Epithelial cell of proximal tubule (primary cell): ENCODE measurements around the gene FZD8. TPM values are rescaled to one million over a fixed set of nuclear protein-coding genes. Genes with fewer than 3 reads are reported as not detected.

Source experiments
- DNase-seq: peaks from one replicate; pipeline ENCODE4 v3.0.0-alpha.2; 2011; ENCODE audit warnings: low read depth
- H3K4me3 ChIP-seq: 2 replicates; pipeline ENCODE4 v1.5.1; 2011; ENCODE audit warnings: low read depth, mild to moderate bottlenecking, low read length
- total RNA-seq: library from RNA; depleted of rRNA; stranded (reverse); fragments of >200 nt; gene quantifications from 2 replicates; pipeline ENCODE4 v1.2.3, GENCODE V29; 2015
- TF ChIP-seq, protein P1 (sequence below): conservative IDR thresholded peaks from 2 replicates; pipeline ENCODE4 v1.5.1; 2012; ENCODE audit warnings: low read depth, mild to moderate bottlenecking, low read length

Gene FZD8
- total RNA-seq, 1 donor from 2014 or later: 13.4 TPM

GRCh38 chr10:35614312-35614711, 27.8 kb downstream of the FZD8 start:
- no peak overlapping the region for H3K4me3 ChIP-seq
- DNase-seq: no peak
- TF ChIP-seq, protein P1, sequence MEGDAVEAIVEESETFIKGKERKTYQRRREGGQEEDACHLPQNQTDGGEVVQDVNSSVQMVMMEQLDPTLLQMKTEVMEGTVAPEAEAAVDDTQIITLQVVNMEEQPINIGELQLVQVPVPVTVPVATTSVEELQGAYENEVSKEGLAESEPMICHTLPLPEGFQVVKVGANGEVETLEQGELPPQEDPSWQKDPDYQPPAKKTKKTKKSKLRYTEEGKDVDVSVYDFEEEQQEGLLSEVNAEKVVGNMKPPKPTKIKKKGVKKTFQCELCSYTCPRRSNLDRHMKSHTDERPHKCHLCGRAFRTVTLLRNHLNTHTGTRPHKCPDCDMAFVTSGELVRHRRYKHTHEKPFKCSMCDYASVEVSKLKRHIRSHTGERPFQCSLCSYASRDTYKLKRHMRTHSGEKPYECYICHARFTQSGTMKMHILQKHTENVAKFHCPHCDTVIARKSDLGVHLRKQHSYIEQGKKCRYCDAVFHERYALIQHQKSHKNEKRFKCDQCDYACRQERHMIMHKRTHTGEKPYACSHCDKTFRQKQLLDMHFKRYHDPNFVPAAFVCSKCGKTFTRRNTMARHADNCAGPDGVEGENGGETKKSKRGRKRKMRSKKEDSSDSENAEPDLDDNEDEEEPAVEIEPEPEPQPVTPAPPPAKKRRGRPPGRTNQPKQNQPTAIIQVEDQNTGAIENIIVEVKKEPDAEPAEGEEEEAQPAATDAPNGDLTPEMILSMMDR: no peak

DNA sequence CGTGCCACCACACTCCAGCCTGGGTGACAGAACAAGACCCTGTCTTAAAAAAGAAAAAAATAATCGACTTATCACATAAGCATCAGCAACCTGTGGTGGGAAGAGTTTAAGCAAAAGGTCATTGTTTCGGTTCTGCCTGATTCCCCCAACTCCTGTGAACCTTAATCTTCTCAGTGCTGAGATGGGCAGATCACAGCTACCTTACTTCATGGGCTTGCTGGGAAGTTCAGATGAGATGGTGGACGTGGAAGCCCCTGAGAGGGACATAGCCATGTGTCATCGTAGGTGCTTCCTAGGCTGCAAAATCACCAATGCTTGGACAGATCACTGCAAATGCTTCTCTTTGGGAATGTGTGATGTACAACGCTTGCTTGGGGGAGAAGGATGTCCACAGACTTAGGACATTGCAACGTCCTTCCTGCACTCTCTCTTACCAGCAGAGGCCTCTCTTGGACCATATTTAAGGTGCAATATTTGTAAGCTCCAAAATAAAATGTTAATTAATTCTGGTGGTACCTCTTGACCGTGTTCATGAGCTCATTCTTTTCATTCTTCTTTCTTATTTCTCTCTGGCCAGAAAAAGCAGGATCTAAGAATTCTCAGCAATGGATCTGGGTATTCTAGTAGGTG, 28.4 kb downstream of the FZD8 start:
- no peak for DNase-seq
- TF ChIP-seq, protein P1: peak; percentile 66
- no peak overlapping the region for H3K4me3 ChIP-seq

DNA sequence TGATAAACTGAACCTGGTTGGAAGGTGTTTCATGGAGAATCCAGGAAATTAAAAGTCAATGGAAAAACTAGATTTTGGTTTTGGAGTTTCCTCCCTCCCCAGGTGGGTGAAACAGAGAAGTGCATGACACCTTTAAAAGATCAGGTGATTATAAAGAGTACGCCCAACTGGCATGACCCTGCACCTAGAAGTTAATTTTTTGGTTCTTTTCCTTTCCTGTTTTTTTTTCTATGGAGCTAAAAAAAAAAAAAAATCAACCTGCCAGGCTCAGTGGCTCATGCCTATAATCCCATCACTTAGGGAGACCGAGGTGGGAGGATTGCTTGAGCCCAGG, 29.0 kb downstream of the FZD8 start:
- TF ChIP-seq, protein P1: no peak

DNA sequence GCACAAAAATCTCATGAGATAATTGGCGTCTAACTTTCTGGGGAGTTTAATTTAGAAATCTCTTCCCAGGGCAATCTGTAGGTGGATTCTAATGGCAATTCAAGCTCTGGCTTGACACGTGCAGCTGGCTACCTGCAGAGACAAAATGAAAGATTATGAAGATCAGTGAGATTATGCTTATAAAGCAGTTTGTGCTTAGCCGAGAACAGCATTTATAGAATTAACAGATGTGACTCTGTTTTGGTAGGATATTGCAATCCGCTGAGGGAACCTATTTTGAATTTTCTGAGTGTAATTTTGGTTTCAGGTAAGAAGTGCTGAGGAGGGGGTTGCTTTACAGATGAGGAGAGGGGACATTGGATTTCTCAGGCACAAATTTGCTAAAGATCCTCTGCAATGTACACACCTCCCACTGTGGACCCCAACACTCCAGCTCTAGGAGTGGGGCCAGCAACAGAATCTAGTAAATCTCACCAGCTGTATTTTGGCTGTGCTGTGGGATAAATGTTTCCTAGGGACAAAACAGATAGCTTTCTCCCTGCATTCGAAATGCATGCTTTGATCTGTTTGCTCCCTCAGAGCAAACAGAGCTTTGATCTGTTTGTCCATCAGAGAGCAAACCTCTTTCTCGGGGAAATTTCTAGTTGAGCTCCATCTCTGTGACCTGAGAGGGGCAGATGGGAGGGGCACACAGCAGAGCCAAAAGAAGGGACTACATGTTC, 29.6 kb downstream of the FZD8 start:
- no peak for DNase-seq
- H3K4me3 ChIP-seq: no peak overlapping the region
- TF ChIP-seq, protein P1: no peak

More for the DNA sequence above, 29.0 kb downstream of the FZD8 start:
- H3K4me3 ChIP-seq: no peak overlapping the region
- DNase-seq: no peak

DNA sequence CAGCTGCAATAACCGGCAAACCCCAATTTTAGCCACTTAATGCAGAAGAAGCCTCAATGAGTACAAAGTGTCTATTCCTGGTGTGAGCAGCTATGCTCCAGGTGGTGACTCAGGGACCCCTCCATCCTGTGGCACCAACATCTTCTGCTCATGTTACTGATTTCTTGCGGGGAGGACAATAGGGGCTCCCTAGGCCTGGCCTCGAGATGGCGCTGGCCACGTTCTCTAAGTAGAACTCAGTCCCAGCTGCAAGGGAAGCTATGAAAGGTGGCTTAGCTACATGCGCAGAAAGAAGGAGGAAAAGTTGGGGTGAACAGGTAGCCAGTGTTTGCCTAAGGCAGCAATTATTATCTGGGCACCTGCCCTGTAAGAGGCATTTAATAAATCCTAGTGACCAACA, 30.3 kb downstream of the FZD8 start:
- no peak overlapping the region for H3K4me3 ChIP-seq
- DNase-seq: no peak
- TF ChIP-seq, protein P1: no peak

DNA sequence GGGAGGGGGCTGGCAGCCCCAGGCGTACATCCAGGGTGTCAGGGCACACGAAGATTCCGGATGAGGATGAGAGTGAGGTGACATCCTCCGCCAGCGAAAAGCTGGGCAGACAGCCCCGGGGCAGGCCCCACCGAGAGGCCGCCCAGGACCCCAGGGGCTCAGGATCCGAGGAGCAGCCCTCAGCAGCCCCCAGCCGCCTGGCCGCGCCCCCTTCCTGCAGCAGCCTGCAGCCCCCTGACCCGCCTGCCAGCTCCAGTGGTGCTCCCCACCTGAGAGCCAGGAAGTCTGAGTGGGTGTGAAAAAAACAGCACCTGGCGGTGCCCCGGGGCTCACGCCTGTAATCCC, 33.8 kb downstream of the FZD8 start:
- H3K4me3 ChIP-seq: peak overlapping the region; percentile 53
- DNase-seq: no peak
- TF ChIP-seq, protein P1: no peak
